Measurements from ENCODE around the gene PAM16.

The PAM16 gene

DNA sequence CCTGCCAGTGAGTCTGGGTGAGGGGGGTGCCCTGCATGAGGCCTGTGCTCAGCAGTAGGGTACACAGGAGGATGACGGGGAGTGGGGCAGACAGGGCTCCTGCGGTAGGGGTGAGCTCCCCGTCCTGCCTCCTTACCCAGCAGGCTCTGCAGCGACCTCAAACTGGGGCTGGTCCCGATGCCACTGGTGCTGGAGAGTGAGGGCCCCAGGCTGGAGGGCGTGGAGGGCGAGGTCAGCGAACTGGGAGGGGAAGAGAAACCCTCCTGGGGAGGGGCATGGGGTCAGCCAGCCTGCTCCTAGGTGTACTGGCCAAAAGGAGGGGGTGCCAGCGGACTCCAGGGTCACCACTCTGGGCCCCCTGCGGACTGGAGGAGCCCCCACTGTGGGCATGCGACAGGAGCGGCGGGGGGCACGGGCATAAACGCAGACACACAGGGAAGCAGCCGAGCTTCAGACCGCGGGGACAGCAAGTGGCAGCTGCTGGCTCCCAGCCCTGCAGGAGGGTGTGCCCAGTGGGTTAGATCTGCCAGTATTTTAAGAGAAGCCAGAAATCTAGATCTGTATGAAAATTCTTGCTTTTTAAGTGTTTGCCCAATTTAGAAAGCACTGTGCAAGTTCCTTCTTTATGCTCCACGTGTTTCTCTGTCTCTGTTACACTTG, 11.5 kb upstream of the PAM16 start:
- in situ Hi-C loops (cut with MboI; ENCODE audit: low sequenced_read_pairs, unreplicated experiment) = no loop called here
- DNase-seq (ENCODE audit: low spot score) = no peak
- TF ChIP-seq, protein P1, sequence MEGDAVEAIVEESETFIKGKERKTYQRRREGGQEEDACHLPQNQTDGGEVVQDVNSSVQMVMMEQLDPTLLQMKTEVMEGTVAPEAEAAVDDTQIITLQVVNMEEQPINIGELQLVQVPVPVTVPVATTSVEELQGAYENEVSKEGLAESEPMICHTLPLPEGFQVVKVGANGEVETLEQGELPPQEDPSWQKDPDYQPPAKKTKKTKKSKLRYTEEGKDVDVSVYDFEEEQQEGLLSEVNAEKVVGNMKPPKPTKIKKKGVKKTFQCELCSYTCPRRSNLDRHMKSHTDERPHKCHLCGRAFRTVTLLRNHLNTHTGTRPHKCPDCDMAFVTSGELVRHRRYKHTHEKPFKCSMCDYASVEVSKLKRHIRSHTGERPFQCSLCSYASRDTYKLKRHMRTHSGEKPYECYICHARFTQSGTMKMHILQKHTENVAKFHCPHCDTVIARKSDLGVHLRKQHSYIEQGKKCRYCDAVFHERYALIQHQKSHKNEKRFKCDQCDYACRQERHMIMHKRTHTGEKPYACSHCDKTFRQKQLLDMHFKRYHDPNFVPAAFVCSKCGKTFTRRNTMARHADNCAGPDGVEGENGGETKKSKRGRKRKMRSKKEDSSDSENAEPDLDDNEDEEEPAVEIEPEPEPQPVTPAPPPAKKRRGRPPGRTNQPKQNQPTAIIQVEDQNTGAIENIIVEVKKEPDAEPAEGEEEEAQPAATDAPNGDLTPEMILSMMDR (IDR thresholded peaks at IDR 0.05; ENCODE audit: borderline replicate concordance, control extremely low read depth, extremely low read depth, insufficient read depth, missing control alignments) = no peak

- TF ChIP-seq, protein P1 (IDR thresholded peaks at IDR 0.05; ENCODE audit: borderline replicate concordance, control extremely low read depth, extremely low read depth, insufficient read depth, missing control alignments) = no peak
- DNase-seq (ENCODE audit: low spot score) = no peak
- in situ Hi-C loops (cut with MboI; ENCODE audit: low sequenced_read_pairs, unreplicated experiment) = no loop called here
Measured at GRCh38 chr16:4361944-4362311, 10.8 kb upstream of the PAM16 start.

DNA sequence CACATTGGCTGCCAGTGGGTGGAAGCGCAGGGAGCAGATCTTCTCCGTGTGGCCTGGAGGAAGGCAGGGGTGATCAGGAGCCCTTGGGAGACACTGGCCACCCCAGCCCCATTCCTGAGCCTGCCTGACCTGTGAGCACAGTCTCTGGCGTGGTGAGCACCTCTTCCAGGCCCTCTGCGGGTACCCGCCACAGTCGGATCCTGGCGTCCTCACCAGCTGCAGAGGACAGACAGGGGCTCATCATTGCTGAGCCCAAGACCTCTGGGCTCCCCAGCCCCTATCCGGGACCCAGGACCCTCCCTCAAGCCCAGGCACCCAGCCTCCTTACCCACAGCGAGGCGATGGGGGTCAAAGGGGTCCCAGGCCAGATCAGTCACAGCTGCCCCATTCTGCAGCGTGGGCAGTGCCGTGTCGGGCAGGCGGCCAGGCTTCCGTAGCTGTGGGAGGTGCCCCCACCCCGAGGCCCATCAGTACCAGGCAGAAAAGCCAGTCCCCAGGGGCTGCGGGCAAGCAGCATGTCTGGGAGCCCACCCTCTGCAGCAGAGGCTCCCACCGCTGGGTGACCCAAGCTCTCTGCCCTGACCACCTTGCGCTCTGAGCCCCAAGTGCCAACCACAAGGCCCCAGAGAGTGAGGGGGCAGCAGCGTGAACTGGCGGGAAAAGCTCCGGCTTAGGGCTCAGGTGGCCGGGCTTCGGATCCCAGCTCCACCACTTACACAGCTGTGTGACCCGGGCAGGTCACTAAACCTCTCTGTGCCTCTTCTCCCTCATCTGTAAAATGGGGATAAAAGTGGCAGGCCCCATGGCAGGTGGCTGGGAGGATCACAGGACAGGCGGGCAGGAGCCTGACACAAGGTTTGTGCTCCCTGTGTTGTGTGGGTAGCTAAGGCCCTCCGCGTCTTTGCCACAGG, 10.2 kb upstream of the PAM16 start:
- in situ Hi-C loops (cut with MboI; ENCODE audit: low sequenced_read_pairs, unreplicated experiment) = no loop called here
- no peak for DNase-seq (ENCODE audit: low spot score)
- TF ChIP-seq, protein P1 (IDR thresholded peaks at IDR 0.05; ENCODE audit: borderline replicate concordance, control extremely low read depth, extremely low read depth, insufficient read depth, missing control alignments) = no peak

DNA sequence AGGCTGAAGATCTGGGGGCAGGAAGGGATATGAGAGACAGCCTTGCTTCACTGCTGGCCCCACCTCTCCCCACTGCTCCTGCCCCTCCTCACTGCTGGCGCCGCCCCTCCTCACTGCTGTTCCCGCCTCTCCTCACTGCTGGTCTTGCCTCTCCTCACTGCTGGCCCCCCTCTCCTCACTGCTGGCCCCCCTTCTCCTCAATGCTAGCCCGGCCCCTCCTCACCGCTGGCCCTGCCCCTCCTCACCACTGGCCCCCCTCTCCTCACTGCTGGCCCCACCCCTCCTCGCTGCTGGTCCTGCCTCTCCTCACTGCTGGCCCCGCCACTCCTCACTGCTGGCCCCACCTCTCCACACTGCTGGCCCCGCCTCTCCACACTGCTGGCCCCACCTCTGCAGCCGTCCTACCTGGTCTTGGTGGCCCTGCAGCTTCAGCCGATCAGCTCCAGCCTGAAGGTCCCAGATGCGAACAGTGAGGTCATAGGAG, 9.5 kb upstream of the PAM16 start:
- in situ Hi-C loops (cut with MboI; ENCODE audit: low sequenced_read_pairs, unreplicated experiment) = no loop called here
- TF ChIP-seq, protein P1 (IDR thresholded peaks at IDR 0.05; ENCODE audit: borderline replicate concordance, control extremely low read depth, extremely low read depth, insufficient read depth, missing control alignments) = no peak
- DNase-seq (ENCODE audit: low spot score) = no peak

DNA sequence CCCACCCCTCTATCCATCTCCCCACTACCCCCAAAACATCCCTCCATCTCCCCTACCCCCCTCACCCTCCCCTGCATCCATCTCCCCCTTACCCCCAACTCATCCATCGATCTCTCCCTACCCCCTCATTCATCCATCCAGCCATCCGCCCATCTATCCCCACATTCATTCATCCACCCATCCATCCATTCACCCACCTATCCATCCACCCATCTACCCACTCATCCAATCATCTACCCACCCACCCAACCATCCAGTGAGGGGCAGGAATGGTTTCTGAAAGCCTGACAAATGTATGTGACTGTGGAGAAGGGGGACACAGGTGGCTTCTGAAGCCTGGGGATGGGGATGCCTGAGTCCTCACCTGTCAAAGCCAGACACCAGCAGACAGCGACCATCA, 8.8 kb upstream of the PAM16 start:
- TF ChIP-seq, protein P1 (IDR thresholded peaks at IDR 0.05; ENCODE audit: borderline replicate concordance, control extremely low read depth, extremely low read depth, insufficient read depth, missing control alignments) = no peak
- in situ Hi-C loops (cut with MboI; ENCODE audit: low sequenced_read_pairs, unreplicated experiment) = no loop called here
- no peak for DNase-seq (ENCODE audit: low spot score)

GRCh38 chr16:4358831-4359561, 7.9 kb upstream of the PAM16 start:
- in situ Hi-C loops (cut with MboI; ENCODE audit: low sequenced_read_pairs, unreplicated experiment) = no loop called here
- TF ChIP-seq, protein P1 (IDR thresholded peaks at IDR 0.05; ENCODE audit: borderline replicate concordance, control extremely low read depth, extremely low read depth, insufficient read depth, missing control alignments) = peak; percentile 88
- peak; percentile 80 for DNase-seq (ENCODE audit: low spot score)

Measured in GM13976 (cell line).